ENCODE results near the gene RRP1. TPM values are rescaled to one million over a fixed set of nuclear protein-coding genes. Genes with fewer than 3 reads are reported as not detected.

RRP1 gene
- polyA plus RNA-seq, 2 of the 4 experiments (the other 2 are of a cell fraction), result 15.4 to 29.5 TPM

- no peak for ATAC-seq
- WGBS (ENCODE audit: missing lambda C conversion rate), result 86% methylated on average over 5 of the region's 5 CpGs
- Histone ChIP-seq H3K27ac (no peak overlapping the region), H3K4me1 (peaks cover 19% of the 10 kb centered on the region), H3K4me3 (no peak overlapping the region), H3K4me2 (no peak overlapping the region), H3K9me3 (no peaks in the 10 kb centered on the region)
- FAIRE-seq, result no peak
- POLR2A ChIA-PET, result no interaction called here
- CTCF ChIA-PET, result interaction anchor here (1.0 to 2.0 kb wide), 3 partner anchors 9 to 126 kb away, joined by 3 to 6 read pairs (median 4); partner anchors contain the start of gene RRP1
- DNase-seq (ENCODE audit: low read depth in 1 of 2, low spot score in 1 of 2), result no peak
- TF ChIP-seq ATOH8 (CRISPR knock-in tag; IDR thresholded peaks at IDR 0.05; ENCODE audit: low read depth), result no peak
- no peak for TF ChIP-seq CBX8 (IDR thresholded peaks at IDR 0.05)
- no peak for TF ChIP-seq HDAC2 (IDR thresholded peaks at IDR 0.05)
- TF ChIP-seq RFX5 (IDR thresholded peaks at IDR 0.05), result no peak
- no peak for TF ChIP-seq EP300 (IDR thresholded peaks at IDR 0.05)
- TF ChIP-seq BCL3 (IDR thresholded peaks at IDR 0.05), result no peak
- no peak for TF ChIP-seq HEYL (CRISPR knock-in tag; IDR thresholded peaks at IDR 0.05)
- TF ChIP-seq CTCF (IDR thresholded peaks at IDR 0.05), result no peak
- TF ChIP-seq HMGXB4 (CRISPR knock-in tag; IDR thresholded peaks at IDR 0.05; ENCODE audit: borderline replicate concordance), result no peak
- no peak for TF ChIP-seq KDM5A (IDR thresholded peaks at IDR 0.05)
- no peak for TF ChIP-seq EHMT2 (IDR thresholded peaks at IDR 0.05; ENCODE audit: low read depth)
- no peak for TF ChIP-seq RCOR1 (IDR thresholded peaks at IDR 0.05; ENCODE audit: low read depth, low read length)
- no peak for TF ChIP-seq PHF8 (IDR thresholded peaks at IDR 0.05; ENCODE audit: borderline replicate concordance, low read depth)
- no peak for TF ChIP-seq ESRRA (IDR thresholded peaks at IDR 0.05; ENCODE audit: borderline replicate concordance, low read length)
- no peak for TF ChIP-seq MYC (IDR thresholded peaks at IDR 0.05; ENCODE audit: borderline replicate concordance, low read length)
- no peak for TF ChIP-seq NPAS2 (CRISPR knock-in tag; IDR thresholded peaks at IDR 0.05; ENCODE audit: borderline replicate concordance)
- no peak for TF ChIP-seq ELK1 (IDR thresholded peaks at IDR 0.05; ENCODE audit: low read depth, low read length)
- no peak for TF ChIP-seq CHD4 (IDR thresholded peaks at IDR 0.05; ENCODE audit: borderline replicate concordance)
- no peak for TF ChIP-seq RAD21 (conservative IDR thresholded peaks at IDR 0.05 in 1 of 2, IDR thresholded peaks at IDR 0.05 in 1 of 2)
Measured at GRCh38 chr21:43779660-43780059, 9.7 kb upstream of the RRP1 start.

GRCh38 chr21:43781846-43782245 lies 7.5 kb upstream of the RRP1 start:
- CTCF ChIA-PET, result no interaction called here
- 74% methylated on average over 5 of the region's 6 CpGs for WGBS (ENCODE audit: missing lambda C conversion rate)
- POLR2A ChIA-PET, result no interaction called here
- Histone ChIP-seq H3K4me3 (no peak overlapping the region), H3K4me2 (no peak overlapping the region), H3K4me1 (peaks cover 14% of the 10 kb centered on the region; the same call in 2 of the 3 replicates), H3K27ac (no peak overlapping the region), H3K9me3 (no peaks in the 10 kb centered on the region)
- ATAC-seq (no peak), DNase-seq (ENCODE audit: low read depth in 1 of 2, low spot score in 1 of 2) (no peak), FAIRE-seq (no peak)
- TF ChIP-seq HES2 (IDR thresholded peaks at IDR 0.05) (no peak), ELK1 (IDR thresholded peaks at IDR 0.05; ENCODE audit: low read depth, low read length) (no peak), FOSL2 (IDR thresholded peaks at IDR 0.05) (no peak), FOSL2 (CRISPR knock-in tag; IDR thresholded peaks at IDR 0.05) (no peak), RAD21 (conservative IDR thresholded peaks at IDR 0.05 in 1 of 2, IDR thresholded peaks at IDR 0.05 in 1 of 2) (no peak), RFX5 (IDR thresholded peaks at IDR 0.05) (no peak), EP300 (IDR thresholded peaks at IDR 0.05) (no peak), HEYL (CRISPR knock-in tag; IDR thresholded peaks at IDR 0.05) (no peak), BHLHE40 (IDR thresholded peaks at IDR 0.05; ENCODE audit: low read depth, low read length) (no peak), ZC3H11A (IDR thresholded peaks at IDR 0.05) (no peak), MAFK (IDR thresholded peaks at IDR 0.05; ENCODE audit: partially characterized antibody) (no peak), MYC (IDR thresholded peaks at IDR 0.05; ENCODE audit: borderline replicate concordance, low read length) (no peak), ZNF302 (CRISPR knock-in tag; IDR thresholded peaks at IDR 0.05) (no peak), TFCP2L1 (CRISPR knock-in tag; IDR thresholded peaks at IDR 0.05) (no peak), SREBF2 (IDR thresholded peaks at IDR 0.05) (no peak)
